ENCODE data around the gene LMX1B.
"Not testable (repeated sequence)": the region's sequence is repeated elsewhere in the genome, so short reads cannot be mapped to it uniquely, and the experiment has no call there.

Gene LMX1B

GRCh38 chr9:126720661-126721563 lies 107.2 kb downstream of the LMX1B start:
- Histone ChIP-seq H3K4me3 (no peak overlapping the region), H3K27ac (peak overlapping the region in 7 of 21 experiments; percentile 91 to 98 (median 96))

- Histone ChIP-seq H3K4me3 (peak overlapping the region in 2 of 7 experiments; percentile 63 to 65), H3K27ac (peak overlapping the region in 12 of 21 experiments; percentile 83 to 98 (median 95))
These were observed 107.8 kb downstream of the LMX1B start for GRCh38 chr9:126721564-126721981.

- peak overlapping the region; percentile 52 to 66 (median 61) for H3K4me3 ChIP-seq
- peak overlapping the region; percentile 75 to 98 (median 91) for H3K27ac ChIP-seq
These were observed 108.7 kb downstream of the LMX1B start for GRCh38 chr9:126722252-126722921.

- peak overlapping the region; percentile 52 to 66 (median 61) for H3K4me3 ChIP-seq
- peak overlapping the region; percentile 75 to 98 (median 91) for H3K27ac ChIP-seq
These were observed 109.4 kb downstream of the LMX1B start for GRCh38 chr9:126722922-126723806.

GRCh38 chr9:126723807-126724172 lies 110.1 kb downstream of the LMX1B start:
- Histone ChIP-seq H3K4me3 (peak overlapping the region in 3 of 7 experiments; percentile 53 to 63 (median 61)), H3K27ac (peak overlapping the region in 8 of 21 experiments; percentile 83 to 98 (median 96))

GRCh38 chr9:126724226-126724625 lies 110.5 kb downstream of the LMX1B start:
- H3K27ac ChIP-seq = no peak overlapping the region
- no peak overlapping the region for H3K4me3 ChIP-seq

- not testable (repeated sequence) for H3K4me3 ChIP-seq, H3K27ac ChIP-seq
These were observed 111.8 kb downstream of the LMX1B start for GRCh38 chr9:126725485-126725884.

GRCh38 chr9:126728210-126728609 lies 114.5 kb downstream of the LMX1B start:
- H3K27ac ChIP-seq, H3K4me3 ChIP-seq: not testable (repeated sequence)

GRCh38 chr9:126730592-126730991 lies 116.9 kb downstream of the LMX1B start:
- not testable (repeated sequence) for H3K27ac ChIP-seq, H3K4me3 ChIP-seq

- Histone ChIP-seq H3K27ac (no peak overlapping the region), H3K4me3 (no peak overlapping the region)
These were observed 119.3 kb downstream of the LMX1B start for GRCh38 chr9:126733005-126733404.

GRCh38 chr9:126734877-126735276 lies 121.1 kb downstream of the LMX1B start:
- Histone ChIP-seq H3K27ac (no peak overlapping the region), H3K4me3 (no peak overlapping the region)

- Histone ChIP-seq H3K27ac (no peak overlapping the region), H3K4me3 (no peak overlapping the region)
These were observed 121.8 kb downstream of the LMX1B start for GRCh38 chr9:126735482-126735881.

GRCh38 chr9:126738553-126738952 lies 124.8 kb downstream of the LMX1B start:
- H3K27ac ChIP-seq = no peak overlapping the region
- no peak overlapping the region for H3K4me3 ChIP-seq

- H3K4me3 ChIP-seq = no peak overlapping the region
These were observed 129.3 kb downstream of the LMX1B start for GRCh38 chr9:126743041-126743440.

GRCh38 chr9:126745574-126746411 lies 132.1 kb downstream of the LMX1B start:
- H3K4me3 ChIP-seq = no peak overlapping the region
- no peak overlapping the region for H3K27ac ChIP-seq

More at GRCh38 chr9:126743041-126743440, 129.3 kb downstream of the LMX1B start:
- H3K27ac ChIP-seq = no peak overlapping the region
